B cell (primary cell): ENCODE data around the gene CPM. TPM values are rescaled to one million over a fixed set of nuclear protein-coding genes. Genes with fewer than 3 reads are reported as not detected.
A peak's percentile ranks its signal among the peaks of the same experiment; 100 is the strongest.

Experiments used
- ATAC-seq: fragments of 200-7000 bp; cut with Tn5 transposase; one replicate; pipeline ENCODE4 v1.10.0; 2021; ENCODE audit warnings: low read depth, mild to moderate bottlenecking, moderate number of reproducible peaks, moderate library complexity
- CTCF ChIA-PET: fragments of 350-600 bp; sonication (Branson Sonifier 250); formaldehyde crosslinking; loops from one replicate; lab custom pipeline; 2021; ENCODE audit warnings: antibody characterized with exemption, inconsistent platforms; lab: Charles Lee
- POLR2A ChIA-PET: fragments of 350-600 bp; sonication (Branson Sonifier 250); formaldehyde crosslinking; loops from one replicate; lab custom pipeline; 2021; ENCODE audit warnings: antibody characterized with exemption; lab: Charles Lee
- DNase-seq: peaks from one replicate; pipeline ENCODE4 v3.0.0; 2013
- H2AFZ ChIP-seq: 2 replicates; pipeline ENCODE4 v1.6.1; 2012; ENCODE audit warnings: mild to moderate bottlenecking, low read depth, low read length; ENCODE audit not compliant: insufficient read depth, poor library complexity, severe bottlenecking
- H3K27ac ChIP-seq, 2 donors: 1 replicate in 1 of 2; 2 replicates in 1 of 2; pipeline ENCODE4 v1.5.1; 2012 to 2013; ENCODE audit warnings: low read length in 2 of 2, mild to moderate bottlenecking in 2 of 2, moderate library complexity in 1 of 2
- H3K27me3 ChIP-seq, 4 experiments: fragments of 200-600 bp in 1 of 4; sonication (generic) in 1 of 4; replicated peaks in 1 of 4; 1 replicate in 2 of 4; 2 replicates in 2 of 4; pipeline versions ENCODE4 v1.6.1 to v1.7.0; 2013 to 2016; ENCODE audit warnings: low read length in 3 of 4, mild to moderate bottlenecking in 2 of 4, mixed read lengths in 1 of 4, moderate library complexity in 1 of 4; ENCODE audit not compliant: insufficient read depth in 4 of 4, control insufficient read depth in 3 of 4; ENCODE audit errors: control extremely low read depth in 1 of 4
- H3K36me3 ChIP-seq, 2 experiments: replicated peaks in 1 of 2; 1 replicate in 1 of 2; 2 replicates in 1 of 2; pipeline versions ENCODE4 v1.6.1 to v1.7.1; 2013; ENCODE audit warnings: low read length in 1 of 2; ENCODE audit not compliant: insufficient read depth in 2 of 2, control insufficient read depth in 1 of 2; ENCODE audit errors: control extremely low read depth in 1 of 2, extremely low read depth in 1 of 2
- H3K4me1 ChIP-seq, 2 donors: fragments of 200-600 bp in 1 of 2; sonication (generic) in 1 of 2; 1 replicate in 1 of 2; 2 replicates in 1 of 2; pipeline versions ENCODE4 v1.5.1 to v1.6.1; 2013 to 2017; ENCODE audit warnings: low read length in 2 of 2; ENCODE audit not compliant: control insufficient read depth in 2 of 2, insufficient read depth in 2 of 2
- H3K4me2 ChIP-seq: replicated peaks from 2 replicates; pipeline ENCODE3; 2012; ENCODE audit warnings: mild to moderate bottlenecking, low read depth, low read length; ENCODE audit not compliant: poor library complexity, severe bottlenecking
- H3K4me3 ChIP-seq, 5 experiments: fragments of 200-600 bp in 1 of 5; sonication (generic) in 1 of 5; 1 replicate in 3 of 5; 2 replicates in 2 of 5; pipeline versions ENCODE4 v1.5.1 to v1.7.0; 2011 to 2016; ENCODE audit warnings: low read length in 4 of 5, mild to moderate bottlenecking in 4 of 5, low read depth in 2 of 5, control low read depth in 1 of 5, moderate library complexity in 1 of 5; ENCODE audit not compliant: insufficient read depth in 1 of 5; ENCODE audit errors: control extremely low read depth in 1 of 5, extremely low read depth in 1 of 5
- H3K79me2 ChIP-seq: fragments of 200-600 bp; sonication (generic); one replicate; pipeline ENCODE4 v1.6.0; 2016; ENCODE audit warnings: low read length; ENCODE audit not compliant: control insufficient read depth, insufficient read depth
- H3K9ac ChIP-seq: fragments of 200-600 bp; sonication (generic); 2 replicates; pipeline ENCODE4 v1.6.1; 2017; ENCODE audit warnings: mild to moderate bottlenecking, low read length, moderate library complexity
- H3K9me3 ChIP-seq, 3 donors: one replicate each; pipeline versions ENCODE4 v1.6.1 to v1.7.1; 2013; ENCODE audit warnings: low read length in 2 of 3; ENCODE audit not compliant: control insufficient read depth in 2 of 3, insufficient read depth in 1 of 3; ENCODE audit errors: control extremely low read depth in 1 of 3
- H4K20me1 ChIP-seq: 2 replicates; pipeline ENCODE4 v1.6.0; 2012; ENCODE audit warnings: mild to moderate bottlenecking, low read length; ENCODE audit not compliant: insufficient read depth, control insufficient read depth, poor library complexity, severe bottlenecking
- H3K27ac Mint-ChIP-seq: one replicate; pipeline ENCODE4 v1.8.0; 2021; ENCODE audit warnings: mixed read lengths
- H3K27me3 Mint-ChIP-seq: one replicate; pipeline ENCODE4 v1.8.0; 2021; ENCODE audit warnings: mixed read lengths
- H3K4me1 Mint-ChIP-seq: one replicate; pipeline ENCODE4 v1.8.0; 2021; ENCODE audit warnings: mixed read lengths
- H3K4me3 Mint-ChIP-seq: one replicate; pipeline ENCODE4 v1.8.0; 2021; ENCODE audit warnings: mixed read lengths
- H3K9me3 Mint-ChIP-seq: one replicate; pipeline ENCODE4 v1.8.0; 2022; ENCODE audit warnings: mixed read lengths; ENCODE audit not compliant: insufficient read depth
- EZH2 ChIP-seq: IDR thresholded peaks from 2 replicates; pipeline ENCODE4 v1.6.1; 2012; ENCODE audit warnings: borderline replicate concordance, low read depth, mild to moderate bottlenecking, moderate library complexity, low read length; ENCODE audit not compliant: insufficient read depth, poor library complexity, severe bottlenecking
- WGBS: methylation state at CpG from one replicate; pipeline ENCODE4 v1.1.5; 2013; ENCODE audit warnings: missing lambda C conversion rate; ENCODE audit not compliant: insufficient coverage; 5-methylcytosine and 5-hydroxymethylcytosine counted together
- intact Hi-C: fragments of 100-400 bp; cut with micrococcal nuclease; formaldehyde crosslinking; loops from one replicate; pipeline ENCODE4 v1.10.0; 2022
- polyA plus RNA-seq: library from polyadenylated mRNA; depleted of rRNA; stranded (reverse); fragments of >200 nt; gene quantifications from 2 replicates; pipeline ENCODE4 v1.2.3, GENCODE V29; 2012
- total RNA-seq, 2 donors: library from RNA; stranded (reverse); fragments of 120-200 nt in 1 of 2; gene quantifications; 1 replicate in 1 of 2; 2 replicates in 1 of 2; pipeline versions ENCODE4 v1.2.3 to v1.2.4, GENCODE V29; 2013 to 2022
- TF ChIP-seq, protein P1 (sequence below): fragments of 200-600 bp; IDR thresholded peaks from one replicate; pipeline ENCODE4 v1.8.0; 2022; ENCODE audit warnings: antibody characterized with exemption, mild to moderate bottlenecking

Gene CPM
- total and polyA plus RNA-seq, 2 donors (not counting 1 experiment from before 2014, with no cell fraction given) = 1.2 to 5.0 TPM

DNA sequence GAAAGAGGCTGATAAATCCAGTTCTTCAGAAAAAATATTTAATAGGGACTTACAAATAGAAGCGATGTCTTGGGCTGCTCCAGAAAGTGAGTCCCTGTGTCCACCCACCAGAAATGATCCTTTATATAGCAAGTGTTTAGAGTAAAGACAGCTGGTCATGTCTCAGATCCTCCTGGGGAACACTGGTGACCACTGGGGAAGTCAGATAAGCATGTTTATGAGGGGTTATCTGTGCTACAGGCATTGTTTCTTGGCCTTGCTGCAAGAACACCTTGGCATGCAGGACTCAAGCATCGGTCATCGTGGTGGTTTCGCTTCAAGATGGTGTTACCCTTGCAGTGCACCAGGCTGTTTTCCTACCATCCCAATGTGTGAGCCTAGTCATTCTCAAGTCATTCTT lies 27.2 kb downstream of the CPM start:
- POLR2A ChIA-PET = no interaction called here
- WGBS = 91% methylated on average over 3 of the region's 4 CpGs
- H3K27me3 ChIP-seq = no peaks in the 10 kb centered on the region

DNA sequence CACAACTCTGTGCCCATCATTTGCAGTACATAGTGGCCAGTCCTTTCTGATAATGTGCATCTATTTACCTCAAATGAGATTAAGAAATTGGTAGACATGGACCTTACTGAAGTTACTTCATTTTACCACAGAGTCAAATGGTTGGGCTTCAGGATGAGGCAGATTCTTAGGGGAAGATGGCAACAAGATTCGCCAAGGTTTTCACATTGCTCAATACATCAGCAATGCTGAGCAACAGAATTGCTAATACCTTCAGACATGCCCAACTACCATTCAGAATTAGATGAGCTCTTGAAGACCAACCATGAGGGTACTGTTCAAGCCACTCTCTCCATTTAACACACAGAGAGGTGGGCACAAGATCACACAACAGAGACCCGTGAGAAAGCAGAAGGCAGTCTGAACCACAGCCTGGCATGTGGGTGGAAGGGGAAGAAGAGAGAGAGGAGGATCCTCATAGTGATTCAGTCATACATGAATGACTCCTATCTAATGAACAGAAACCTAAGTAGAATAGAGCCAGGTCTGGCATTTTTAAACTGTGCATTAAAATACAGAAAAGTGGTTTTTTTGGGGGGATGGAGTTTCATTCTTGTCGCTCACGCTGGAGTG lies 28.5 kb downstream of the CPM start:
- intact Hi-C loops = loop anchor here (1.0 kb wide), 1 partner anchor 29 kb away; the partner anchor contains the start of gene CPM

More for the DNA sequence above, 27.2 kb downstream of the CPM start:
- H3K4me3 ChIP-seq = no peak overlapping the region
- H3K4me2 ChIP-seq = no peak overlapping the region
- H3K4me1 ChIP-seq = peaks cover 30 to 33% of the 10 kb centered on the region in 2 donors
- no peak for DNase-seq
- peaks cover 0 to 2% of the 10 kb centered on the region in 2 experiments for H3K36me3 ChIP-seq
- CTCF ChIA-PET = no interaction called here
- no peak for ATAC-seq
- Mint-ChIP-seq H3K27ac (no peak overlapping the region), H3K27me3 (no peaks in the 10 kb centered on the region), H3K4me1 (peaks cover 44% of the 10 kb centered on the region), H3K4me3 (no peak overlapping the region), H3K9me3 (no peaks in the 10 kb centered on the region)
- H2AFZ ChIP-seq = no peak overlapping the region
- H3K27ac ChIP-seq = no peak overlapping the region
- H3K9me3 ChIP-seq = peaks cover 0 to 4% (median 0%) of the 10 kb centered on the region in 3 donors
- no peak for TF ChIP-seq EZH2
- TF ChIP-seq, protein P1, sequence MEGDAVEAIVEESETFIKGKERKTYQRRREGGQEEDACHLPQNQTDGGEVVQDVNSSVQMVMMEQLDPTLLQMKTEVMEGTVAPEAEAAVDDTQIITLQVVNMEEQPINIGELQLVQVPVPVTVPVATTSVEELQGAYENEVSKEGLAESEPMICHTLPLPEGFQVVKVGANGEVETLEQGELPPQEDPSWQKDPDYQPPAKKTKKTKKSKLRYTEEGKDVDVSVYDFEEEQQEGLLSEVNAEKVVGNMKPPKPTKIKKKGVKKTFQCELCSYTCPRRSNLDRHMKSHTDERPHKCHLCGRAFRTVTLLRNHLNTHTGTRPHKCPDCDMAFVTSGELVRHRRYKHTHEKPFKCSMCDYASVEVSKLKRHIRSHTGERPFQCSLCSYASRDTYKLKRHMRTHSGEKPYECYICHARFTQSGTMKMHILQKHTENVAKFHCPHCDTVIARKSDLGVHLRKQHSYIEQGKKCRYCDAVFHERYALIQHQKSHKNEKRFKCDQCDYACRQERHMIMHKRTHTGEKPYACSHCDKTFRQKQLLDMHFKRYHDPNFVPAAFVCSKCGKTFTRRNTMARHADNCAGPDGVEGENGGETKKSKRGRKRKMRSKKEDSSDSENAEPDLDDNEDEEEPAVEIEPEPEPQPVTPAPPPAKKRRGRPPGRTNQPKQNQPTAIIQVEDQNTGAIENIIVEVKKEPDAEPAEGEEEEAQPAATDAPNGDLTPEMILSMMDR = no peak
- no peaks in the 10 kb centered on the region for H3K79me2 ChIP-seq
- no peaks in the 10 kb centered on the region for H4K20me1 ChIP-seq
- no peak overlapping the region for H3K9ac ChIP-seq
- intact Hi-C loops = no loop called here

More for the DNA sequence above, 28.5 kb downstream of the CPM start:
- Mint-ChIP-seq H3K9me3 (no peaks in the 10 kb centered on the region), H3K27ac (peak overlapping the region; percentile 15), H3K27me3 (no peaks in the 10 kb centered on the region), H3K4me1 (peaks cover 46% of the 10 kb centered on the region), H3K4me3 (peak overlapping the region; percentile 63)
- Histone ChIP-seq H3K79me2 (no peaks in the 10 kb centered on the region), H3K4me2 (peak overlapping the region; percentile 47), H3K4me1 (peaks cover 30 to 33% of the 10 kb centered on the region in 2 donors), H3K27me3 (no peaks in the 10 kb centered on the region), H2AFZ (peak overlapping the region; percentile 59), H3K36me3 (peaks cover 0 to 2% of the 10 kb centered on the region in 2 experiments), H3K9ac (no peak overlapping the region), H3K27ac (peak overlapping the region; percentile 25 to 33), H4K20me1 (no peaks in the 10 kb centered on the region), H3K9me3 (peaks cover 0 to 4% (median 0%) of the 10 kb centered on the region in 3 donors), H3K4me3 (peak overlapping the region in 1 of 5 experiments; percentile 12)
- ChIA-PET CTCF (no interaction called here), POLR2A (interaction anchor here (0.7 kb wide), 1 partner anchor 8 kb away, joined by 3 read pairs; no protein-coding TSS in a partner anchor)
- WGBS = 0% methylated on average over 1 of the region's 4 CpGs
- ATAC-seq = peak; percentile 95
- TF ChIP-seq, protein P1 = no peak
- TF ChIP-seq EZH2 = no peak
- peak; percentile 64 for DNase-seq
